MM.1S (cell line): ENCODE data around the gene SMIM38.

Experiments used
- DNase-seq: peaks from one replicate; pipeline ENCODE4 v3.0.0-alpha.2; 2015
- H2AFZ ChIP-seq: fragments of 300-600 bp; sonication (generic); 2 replicates; pipeline ENCODE4 v1.6.0; 2016; ENCODE audit warnings: antibody characterized with exemption, low read length
- H3F3A ChIP-seq: fragments of 300-600 bp; sonication (generic); 2 replicates; pipeline ENCODE4 v1.6.1; 2016; ENCODE audit warnings: mild to moderate bottlenecking, antibody characterized with exemption, low read length, moderate library complexity, mixed read lengths; ENCODE audit not compliant: insufficient read depth
- H3K27ac ChIP-seq: fragments of 300-600 bp; sonication (generic); 2 replicates; pipeline ENCODE4 v1.5.1; 2016; ENCODE audit warnings: mild to moderate bottlenecking, low read length
- H3K27me3 ChIP-seq: fragments of 300-600 bp; sonication (generic); replicated peaks from 2 replicates; pipeline ENCODE4 v1.6.0; 2016; ENCODE audit warnings: low read length; ENCODE audit not compliant: insufficient read depth
- H3K36me3 ChIP-seq: fragments of 300-600 bp; sonication (generic); replicated peaks from 2 replicates; pipeline ENCODE4 v1.6.1; 2016; ENCODE audit warnings: mild to moderate bottlenecking, low read length, mixed read lengths; ENCODE audit not compliant: insufficient read depth
- H3K4me1 ChIP-seq: fragments of 300-600 bp; sonication (generic); 2 replicates; pipeline ENCODE4 v1.6.1; 2016; ENCODE audit warnings: low read length, mixed read lengths
- H3K4me2 ChIP-seq: fragments of 300-600 bp; sonication (generic); 2 replicates; pipeline ENCODE4 v1.6.0; 2016; ENCODE audit warnings: low read depth, low read length
- H3K4me3 ChIP-seq: fragments of 300-600 bp; sonication (generic); 2 replicates; pipeline ENCODE4 v1.5.1; 2016; ENCODE audit warnings: low read length, mixed read lengths
- H3K79me2 ChIP-seq: fragments of 300-600 bp; sonication (generic); 2 replicates; pipeline ENCODE4 v1.6.1; 2016; ENCODE audit warnings: mixed run types, low read length, mixed read lengths
- H3K9ac ChIP-seq: fragments of 300-600 bp; sonication (generic); 2 replicates; pipeline ENCODE4 v1.6.1; 2016; ENCODE audit warnings: low read length, mixed read lengths
- H3K9me2 ChIP-seq: fragments of 300-600 bp; sonication (generic); replicated peaks from 2 replicates; pipeline ENCODE4 v1.6.1; 2016; ENCODE audit warnings: mild to moderate bottlenecking, low read length, mixed read lengths; ENCODE audit not compliant: insufficient read depth
- H3K9me3 ChIP-seq: fragments of 300-600 bp; sonication (generic); replicated peaks from 2 replicates; pipeline ENCODE4 v1.6.1; 2016; ENCODE audit warnings: mild to moderate bottlenecking, low read length, mixed read lengths; ENCODE audit not compliant: insufficient read depth
- H4K20me1 ChIP-seq: fragments of 300-600 bp; sonication (generic); 2 replicates; pipeline ENCODE4 v1.6.1; 2016; ENCODE audit warnings: mild to moderate bottlenecking, low read length, moderate library complexity, mixed read lengths; ENCODE audit not compliant: insufficient read depth
- CTCF ChIP-seq: fragments of 300-600 bp; sonication (generic); IDR thresholded peaks from 2 replicates; pipeline ENCODE4 v1.5.1; 2016; ENCODE audit warnings: antibody characterized with exemption, low read length, mixed read lengths
- EZH2 ChIP-seq: fragments of 300-600 bp; sonication (generic); optimal IDR thresholded peaks from 2 replicates; pipeline ENCODE3; 2017; ENCODE audit warnings: low read depth, mild to moderate bottlenecking, antibody characterized with exemption, low read length, mixed read lengths
- EZH2phosphoT487 ChIP-seq: fragments of 300-600 bp; sonication (generic); IDR thresholded peaks from 2 replicates; pipeline ENCODE4 v1.6.1; 2018; ENCODE audit warnings: antibody characterized with exemption, low read length

The SMIM38 gene

GRCh38 chr11:69155302-69156234 lies at the start of gene SMIM38:
TSS of gene SMIM38 (plus strand) at chr11:69155935. CDS start at chr11:69157847, 1,912 bp downstream.
- no peaks in the 10 kb centered on the region for H3F3A ChIP-seq
- H3K27ac ChIP-seq, result no peak within 1 kb of the TSS
- no peak within 1 kb of the TSS for H3K4me3 ChIP-seq
- H3K4me2 ChIP-seq, result no peak within 1 kb of the TSS
- H2AFZ ChIP-seq, result no peak within 1 kb of the TSS
- H3K9me3 ChIP-seq, result no peaks in the 10 kb centered on the region
- H3K36me3 ChIP-seq, result no peaks in the 10 kb centered on the region
- TF ChIP-seq EZH2 (no peak), EZH2phosphoT487 (no peak), CTCF (no peak)
- H3K9ac ChIP-seq, result no peak within 1 kb of the TSS
- no peaks in the 10 kb centered on the region for H3K9me2 ChIP-seq
- H3K79me2 ChIP-seq, result no peaks in the 10 kb centered on the region
- H4K20me1 ChIP-seq, result no peaks in the 10 kb centered on the region
- DNase-seq, result no peak
- no peaks in the 10 kb centered on the region for H3K4me1 ChIP-seq
- H3K27me3 ChIP-seq, result peaks cover 70% of the 10 kb centered on the region

- peaks cover 69% of the 10 kb centered on the region for H3K27me3 ChIP-seq
- H3K4me1 ChIP-seq, result no peaks in the 10 kb centered on the region
- H3K9ac ChIP-seq, result no peak overlapping the region
- TF ChIP-seq EZH2phosphoT487, result no peak
- no peak for TF ChIP-seq CTCF
- TF ChIP-seq EZH2, result no peak
- no peaks in the 10 kb centered on the region for H3K36me3 ChIP-seq
- no peaks in the 10 kb centered on the region for H3F3A ChIP-seq
- H3K27ac ChIP-seq, result no peak overlapping the region
- no peak overlapping the region for H3K4me2 ChIP-seq
- DNase-seq, result no peak
- H3K9me3 ChIP-seq, result no peaks in the 10 kb centered on the region
- no peaks in the 10 kb centered on the region for H4K20me1 ChIP-seq
- H3K79me2 ChIP-seq, result no peaks in the 10 kb centered on the region
- no peaks in the 10 kb centered on the region for H3K9me2 ChIP-seq
- no peak overlapping the region for H3K4me3 ChIP-seq
- H2AFZ ChIP-seq, result no peak overlapping the region
Measured at GRCh38 chr11:69106031-69106811, 49.5 kb upstream of the SMIM38 start.

- TF ChIP-seq EZH2, result no peak
- no peak for TF ChIP-seq CTCF
- no peak for TF ChIP-seq EZH2phosphoT487
- no peaks in the 10 kb centered on the region for H3K9me2 ChIP-seq
- no peak overlapping the region for H3K9ac ChIP-seq
- H3K27ac ChIP-seq, result no peak overlapping the region
- H3K36me3 ChIP-seq, result no peaks in the 10 kb centered on the region
- H3K27me3 ChIP-seq, result peaks cover 78% of the 10 kb centered on the region
- H3K4me2 ChIP-seq, result no peak overlapping the region
- H4K20me1 ChIP-seq, result no peaks in the 10 kb centered on the region
- no peak for DNase-seq
- no peaks in the 10 kb centered on the region for H3K79me2 ChIP-seq
- no peak overlapping the region for H3K4me3 ChIP-seq
- H2AFZ ChIP-seq, result no peak overlapping the region
- H3F3A ChIP-seq, result no peaks in the 10 kb centered on the region
- no peaks in the 10 kb centered on the region for H3K4me1 ChIP-seq
- no peaks in the 10 kb centered on the region for H3K9me3 ChIP-seq
Measured at GRCh38 chr11:69107413-69107812, 48.3 kb upstream of the SMIM38 start.
